SK-N-SH (cell line): ENCODE data around the gene KRT17.

Experiments used
- EP300 ChIP-seq, 2 experiments: IDR thresholded peaks; 2 replicates each; pipeline versions ENCODE4 v1.4.0 to v1.6.1; 2012; ENCODE audit warnings: borderline replicate concordance in 1 of 2, low read depth in 1 of 2, low read length in 1 of 2
- FOXM1 ChIP-seq: IDR thresholded peaks from 2 replicates; pipeline ENCODE4 v1.4.0; 2012; ENCODE audit warnings: low read depth, mild to moderate bottlenecking
- GABPA ChIP-seq: IDR thresholded peaks from 2 replicates; pipeline ENCODE4 v1.4.0; 2012; ENCODE audit warnings: low read depth, mild to moderate bottlenecking
- JUND ChIP-seq: IDR thresholded peaks from 2 replicates; pipeline ENCODE4 v1.4.0; 2012
- MXI1 ChIP-seq: IDR thresholded peaks from 2 replicates; pipeline ENCODE4 v1.6.1; 2012; ENCODE audit warnings: mild to moderate bottlenecking, low read depth, low read length, improper control_type of control experiment
- NFIC ChIP-seq: IDR thresholded peaks from 2 replicates; pipeline ENCODE4 v1.4.0; 2012; ENCODE audit warnings: borderline replicate concordance
- NRF1 ChIP-seq: IDR thresholded peaks from 2 replicates; pipeline ENCODE4 v1.6.1; 2012; ENCODE audit warnings: low read depth, mild to moderate bottlenecking, low read length
- POLR2AphosphoS5 ChIP-seq: IDR thresholded peaks from 2 replicates; pipeline ENCODE4 v1.6.1; 2012; ENCODE audit warnings: low read depth, low read length
- TAF1 ChIP-seq: IDR thresholded peaks from 2 replicates; pipeline ENCODE4 v1.6.1; 2012; ENCODE audit warnings: low read depth, mild to moderate bottlenecking, low read length, moderate library complexity, borderline replicate concordance
- TF ChIP-seq, protein P1 (sequence below): fragments of 200-600 bp; sonication (generic); IDR thresholded peaks from 2 replicates; pipeline ENCODE4 v1.6.1; 2017; ENCODE audit warnings: antibody characterized with exemption, mild to moderate bottlenecking, moderate library complexity
- TF ChIP-seq, protein P2 (sequence below): fragments of 150-350 bp; IDR thresholded peaks from 2 replicates; pipeline ENCODE4 v1.6.1; 2017; ENCODE audit warnings: antibody characterized with exemption, low read length, low read depth, borderline replicate concordance
- TF ChIP-seq, protein P3 (sequence below): IDR thresholded peaks from 2 replicates; pipeline ENCODE4 v1.6.1; 2012; ENCODE audit warnings: mild to moderate bottlenecking, low read depth, low read length, moderate library complexity
- TF ChIP-seq, protein P4 (sequence below): fragments of 150-350 bp; IDR thresholded peaks from 2 replicates; pipeline ENCODE4 v1.6.1; 2016; ENCODE audit warnings: mild to moderate bottlenecking, low read depth, low read length
- TF ChIP-seq, protein P5 (sequence below): IDR thresholded peaks from 2 replicates; pipeline ENCODE4 v1.4.0; 2012; ENCODE audit warnings: low read depth, borderline replicate concordance

DNA sequence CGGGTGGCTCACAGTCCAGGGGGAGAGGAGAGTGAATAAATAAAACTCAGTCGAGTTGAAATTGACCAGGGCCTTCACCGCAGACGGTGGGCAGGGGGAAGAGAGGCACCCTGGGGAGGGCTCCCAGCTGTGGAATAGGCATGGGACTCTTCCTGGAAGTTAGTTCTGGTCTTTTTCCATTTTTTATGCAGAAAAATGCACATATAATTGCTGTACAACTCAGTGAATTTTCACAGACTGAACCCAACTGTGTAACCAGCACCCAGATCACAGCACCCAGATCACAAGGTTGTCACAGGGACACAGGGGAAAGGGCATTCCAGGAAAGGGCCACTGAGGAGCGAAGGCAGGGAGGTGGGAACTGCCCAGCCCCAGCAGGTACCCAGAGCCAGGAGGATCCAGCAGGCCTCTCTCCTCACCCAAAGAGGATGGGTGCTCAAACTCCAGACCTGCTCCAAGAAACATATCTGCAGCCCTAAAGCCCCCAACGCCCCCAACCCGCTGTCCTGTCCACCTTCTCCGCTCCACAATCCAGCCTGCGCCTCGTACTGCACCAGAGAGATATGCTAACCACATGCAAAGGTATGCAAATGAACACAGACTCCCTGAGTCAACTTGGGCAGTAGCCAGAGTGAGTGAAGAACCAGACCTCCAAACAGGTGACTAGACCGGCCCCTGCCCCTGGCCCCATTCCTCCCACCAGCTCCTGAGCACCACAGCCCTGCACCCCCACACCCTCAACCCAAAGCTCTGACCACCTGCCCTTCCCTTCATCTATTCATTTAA is 35.2 kb upstream of the KRT17 start:
- TF ChIP-seq, protein P1, sequence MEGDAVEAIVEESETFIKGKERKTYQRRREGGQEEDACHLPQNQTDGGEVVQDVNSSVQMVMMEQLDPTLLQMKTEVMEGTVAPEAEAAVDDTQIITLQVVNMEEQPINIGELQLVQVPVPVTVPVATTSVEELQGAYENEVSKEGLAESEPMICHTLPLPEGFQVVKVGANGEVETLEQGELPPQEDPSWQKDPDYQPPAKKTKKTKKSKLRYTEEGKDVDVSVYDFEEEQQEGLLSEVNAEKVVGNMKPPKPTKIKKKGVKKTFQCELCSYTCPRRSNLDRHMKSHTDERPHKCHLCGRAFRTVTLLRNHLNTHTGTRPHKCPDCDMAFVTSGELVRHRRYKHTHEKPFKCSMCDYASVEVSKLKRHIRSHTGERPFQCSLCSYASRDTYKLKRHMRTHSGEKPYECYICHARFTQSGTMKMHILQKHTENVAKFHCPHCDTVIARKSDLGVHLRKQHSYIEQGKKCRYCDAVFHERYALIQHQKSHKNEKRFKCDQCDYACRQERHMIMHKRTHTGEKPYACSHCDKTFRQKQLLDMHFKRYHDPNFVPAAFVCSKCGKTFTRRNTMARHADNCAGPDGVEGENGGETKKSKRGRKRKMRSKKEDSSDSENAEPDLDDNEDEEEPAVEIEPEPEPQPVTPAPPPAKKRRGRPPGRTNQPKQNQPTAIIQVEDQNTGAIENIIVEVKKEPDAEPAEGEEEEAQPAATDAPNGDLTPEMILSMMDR = no peak
- TF ChIP-seq NFIC (no peak), GABPA (no peak), FOXM1 (no peak), TAF1 (no peak), POLR2AphosphoS5 (no peak), EP300 (IDR thresholded peaks at IDR 0.05; ENCODE audit: borderline replicate concordance in 1 of 2, low read depth in 1 of 2, low read length in 1 of 2) (no peak), JUND (no peak), MXI1 (no peak), NRF1 (no peak)
- TF ChIP-seq, protein P2, sequence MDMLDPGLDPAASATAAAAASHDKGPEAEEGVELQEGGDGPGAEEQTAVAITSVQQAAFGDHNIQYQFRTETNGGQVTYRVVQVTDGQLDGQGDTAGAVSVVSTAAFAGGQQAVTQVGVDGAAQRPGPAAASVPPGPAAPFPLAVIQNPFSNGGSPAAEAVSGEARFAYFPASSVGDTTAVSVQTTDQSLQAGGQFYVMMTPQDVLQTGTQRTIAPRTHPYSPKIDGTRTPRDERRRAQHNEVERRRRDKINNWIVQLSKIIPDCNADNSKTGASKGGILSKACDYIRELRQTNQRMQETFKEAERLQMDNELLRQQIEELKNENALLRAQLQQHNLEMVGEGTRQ = no peak
- TF ChIP-seq, protein P3, sequence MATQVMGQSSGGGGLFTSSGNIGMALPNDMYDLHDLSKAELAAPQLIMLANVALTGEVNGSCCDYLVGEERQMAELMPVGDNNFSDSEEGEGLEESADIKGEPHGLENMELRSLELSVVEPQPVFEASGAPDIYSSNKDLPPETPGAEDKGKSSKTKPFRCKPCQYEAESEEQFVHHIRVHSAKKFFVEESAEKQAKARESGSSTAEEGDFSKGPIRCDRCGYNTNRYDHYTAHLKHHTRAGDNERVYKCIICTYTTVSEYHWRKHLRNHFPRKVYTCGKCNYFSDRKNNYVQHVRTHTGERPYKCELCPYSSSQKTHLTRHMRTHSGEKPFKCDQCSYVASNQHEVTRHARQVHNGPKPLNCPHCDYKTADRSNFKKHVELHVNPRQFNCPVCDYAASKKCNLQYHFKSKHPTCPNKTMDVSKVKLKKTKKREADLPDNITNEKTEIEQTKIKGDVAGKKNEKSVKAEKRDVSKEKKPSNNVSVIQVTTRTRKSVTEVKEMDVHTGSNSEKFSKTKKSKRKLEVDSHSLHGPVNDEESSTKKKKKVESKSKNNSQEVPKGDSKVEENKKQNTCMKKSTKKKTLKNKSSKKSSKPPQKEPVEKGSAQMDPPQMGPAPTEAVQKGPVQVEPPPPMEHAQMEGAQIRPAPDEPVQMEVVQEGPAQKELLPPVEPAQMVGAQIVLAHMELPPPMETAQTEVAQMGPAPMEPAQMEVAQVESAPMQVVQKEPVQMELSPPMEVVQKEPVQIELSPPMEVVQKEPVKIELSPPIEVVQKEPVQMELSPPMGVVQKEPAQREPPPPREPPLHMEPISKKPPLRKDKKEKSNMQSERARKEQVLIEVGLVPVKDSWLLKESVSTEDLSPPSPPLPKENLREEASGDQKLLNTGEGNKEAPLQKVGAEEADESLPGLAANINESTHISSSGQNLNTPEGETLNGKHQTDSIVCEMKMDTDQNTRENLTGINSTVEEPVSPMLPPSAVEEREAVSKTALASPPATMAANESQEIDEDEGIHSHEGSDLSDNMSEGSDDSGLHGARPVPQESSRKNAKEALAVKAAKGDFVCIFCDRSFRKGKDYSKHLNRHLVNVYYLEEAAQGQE = no peak
- TF ChIP-seq, protein P4, sequence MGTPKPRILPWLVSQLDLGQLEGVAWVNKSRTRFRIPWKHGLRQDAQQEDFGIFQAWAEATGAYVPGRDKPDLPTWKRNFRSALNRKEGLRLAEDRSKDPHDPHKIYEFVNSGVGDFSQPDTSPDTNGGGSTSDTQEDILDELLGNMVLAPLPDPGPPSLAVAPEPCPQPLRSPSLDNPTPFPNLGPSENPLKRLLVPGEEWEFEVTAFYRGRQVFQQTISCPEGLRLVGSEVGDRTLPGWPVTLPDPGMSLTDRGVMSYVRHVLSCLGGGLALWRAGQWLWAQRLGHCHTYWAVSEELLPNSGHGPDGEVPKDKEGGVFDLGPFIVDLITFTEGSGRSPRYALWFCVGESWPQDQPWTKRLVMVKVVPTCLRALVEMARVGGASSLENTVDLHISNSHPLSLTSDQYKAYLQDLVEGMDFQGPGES = no peak
- TF ChIP-seq, protein P5, sequence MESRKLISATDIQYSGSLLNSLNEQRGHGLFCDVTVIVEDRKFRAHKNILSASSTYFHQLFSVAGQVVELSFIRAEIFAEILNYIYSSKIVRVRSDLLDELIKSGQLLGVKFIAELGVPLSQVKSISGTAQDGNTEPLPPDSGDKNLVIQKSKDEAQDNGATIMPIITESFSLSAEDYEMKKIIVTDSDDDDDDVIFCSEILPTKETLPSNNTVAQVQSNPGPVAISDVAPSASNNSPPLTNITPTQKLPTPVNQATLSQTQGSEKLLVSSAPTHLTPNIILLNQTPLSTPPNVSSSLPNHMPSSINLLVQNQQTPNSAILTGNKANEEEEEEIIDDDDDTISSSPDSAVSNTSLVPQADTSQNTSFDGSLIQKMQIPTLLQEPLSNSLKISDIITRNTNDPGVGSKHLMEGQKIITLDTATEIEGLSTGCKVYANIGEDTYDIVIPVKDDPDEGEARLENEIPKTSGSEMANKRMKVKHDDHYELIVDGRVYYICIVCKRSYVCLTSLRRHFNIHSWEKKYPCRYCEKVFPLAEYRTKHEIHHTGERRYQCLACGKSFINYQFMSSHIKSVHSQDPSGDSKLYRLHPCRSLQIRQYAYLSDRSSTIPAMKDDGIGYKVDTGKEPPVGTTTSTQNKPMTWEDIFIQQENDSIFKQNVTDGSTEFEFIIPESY = no peak
